GM10266 (cell line): ENCODE data around the gene LDHAL6B.

ENCODE experiments used
- DNase-seq: peaks from one replicate; pipeline ENCODE4 v3.0.0; 2012; ENCODE audit errors: extremely low spot score
- TF ChIP-seq, protein P1 (sequence below): IDR thresholded peaks from 2 replicates; pipeline ENCODE4 v1.5.1; 2012; ENCODE audit warnings: mild to moderate bottlenecking, low read depth; ENCODE audit not compliant: control insufficient read depth, insufficient read depth; ENCODE audit errors: missing control alignments

Gene LDHAL6B

DNA sequence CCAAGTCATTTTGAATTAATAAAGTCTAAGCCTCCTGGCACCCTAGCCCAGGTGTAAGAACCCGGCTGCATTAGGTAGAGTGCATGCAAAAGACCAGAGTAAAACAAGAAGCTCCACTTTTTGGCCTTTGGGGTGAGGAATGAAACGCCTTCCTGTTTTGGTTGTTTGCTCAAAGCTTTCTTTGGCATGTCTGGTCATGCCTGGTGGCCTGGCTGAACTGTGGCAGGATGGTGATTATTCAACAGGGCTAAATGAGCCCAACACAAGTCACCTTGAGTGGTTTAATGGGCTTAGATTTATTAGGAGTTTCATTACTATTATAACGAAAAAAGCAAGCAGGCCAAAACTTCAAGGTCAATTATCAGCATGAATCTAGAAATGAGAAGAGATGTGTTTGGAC is 40.9 kb upstream of the LDHAL6B start:
- TF ChIP-seq, protein P1, sequence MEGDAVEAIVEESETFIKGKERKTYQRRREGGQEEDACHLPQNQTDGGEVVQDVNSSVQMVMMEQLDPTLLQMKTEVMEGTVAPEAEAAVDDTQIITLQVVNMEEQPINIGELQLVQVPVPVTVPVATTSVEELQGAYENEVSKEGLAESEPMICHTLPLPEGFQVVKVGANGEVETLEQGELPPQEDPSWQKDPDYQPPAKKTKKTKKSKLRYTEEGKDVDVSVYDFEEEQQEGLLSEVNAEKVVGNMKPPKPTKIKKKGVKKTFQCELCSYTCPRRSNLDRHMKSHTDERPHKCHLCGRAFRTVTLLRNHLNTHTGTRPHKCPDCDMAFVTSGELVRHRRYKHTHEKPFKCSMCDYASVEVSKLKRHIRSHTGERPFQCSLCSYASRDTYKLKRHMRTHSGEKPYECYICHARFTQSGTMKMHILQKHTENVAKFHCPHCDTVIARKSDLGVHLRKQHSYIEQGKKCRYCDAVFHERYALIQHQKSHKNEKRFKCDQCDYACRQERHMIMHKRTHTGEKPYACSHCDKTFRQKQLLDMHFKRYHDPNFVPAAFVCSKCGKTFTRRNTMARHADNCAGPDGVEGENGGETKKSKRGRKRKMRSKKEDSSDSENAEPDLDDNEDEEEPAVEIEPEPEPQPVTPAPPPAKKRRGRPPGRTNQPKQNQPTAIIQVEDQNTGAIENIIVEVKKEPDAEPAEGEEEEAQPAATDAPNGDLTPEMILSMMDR: no peak
- DNase-seq: no peak

DNA sequence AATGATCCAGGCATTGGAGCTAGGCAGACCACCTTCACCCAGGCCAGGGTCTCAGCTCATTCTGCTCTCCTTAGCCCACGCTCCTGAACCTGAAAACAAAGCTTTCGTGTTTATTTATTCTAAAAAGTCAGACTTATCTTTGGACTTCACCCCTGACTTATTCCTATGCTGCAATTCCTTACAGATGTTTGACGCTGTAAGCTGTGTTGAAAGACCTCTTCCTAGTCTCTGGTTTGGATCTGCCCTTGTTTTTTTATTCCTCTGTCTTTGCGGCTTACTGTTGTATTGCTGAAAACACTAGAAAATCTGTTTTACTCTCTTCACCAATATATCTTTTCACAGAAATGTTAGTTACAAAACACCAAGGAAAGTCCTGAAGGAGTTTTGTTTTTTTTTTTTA is 40.5 kb upstream of the LDHAL6B start:
- TF ChIP-seq, protein P1: no peak
- DNase-seq: no peak

DNA sequence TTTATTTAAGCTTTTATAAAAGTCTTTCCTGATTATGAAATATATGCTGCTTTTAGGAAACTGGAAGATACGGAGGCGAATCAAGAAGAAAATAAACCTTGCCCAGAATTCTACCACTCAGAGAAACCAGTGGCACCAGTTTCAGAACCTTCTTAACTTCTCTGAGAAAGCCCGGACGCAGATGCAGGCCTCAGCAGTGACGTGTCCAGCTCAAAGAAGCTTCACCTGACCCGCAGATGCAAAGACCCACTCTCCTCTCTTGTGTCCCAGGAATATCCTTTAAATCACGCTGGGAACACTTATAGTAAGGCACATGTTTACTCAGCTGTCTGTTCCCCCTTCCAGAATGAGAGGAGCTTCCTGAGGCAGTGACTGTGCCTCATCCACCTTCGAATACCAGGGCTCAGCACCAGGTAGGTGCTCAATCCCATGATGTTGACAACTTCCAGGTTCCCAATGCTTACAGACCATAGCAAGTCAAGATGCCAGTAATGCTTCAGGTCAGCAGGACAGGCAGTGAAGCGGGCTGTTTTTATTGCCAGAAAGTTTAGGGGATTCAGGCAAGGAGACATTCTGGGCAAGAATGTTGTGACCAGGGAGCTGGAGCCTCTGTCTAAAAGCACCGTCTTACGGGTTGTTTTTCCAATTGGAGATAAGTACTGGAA is 39.9 kb upstream of the LDHAL6B start:
- DNase-seq: no peak

DNA sequence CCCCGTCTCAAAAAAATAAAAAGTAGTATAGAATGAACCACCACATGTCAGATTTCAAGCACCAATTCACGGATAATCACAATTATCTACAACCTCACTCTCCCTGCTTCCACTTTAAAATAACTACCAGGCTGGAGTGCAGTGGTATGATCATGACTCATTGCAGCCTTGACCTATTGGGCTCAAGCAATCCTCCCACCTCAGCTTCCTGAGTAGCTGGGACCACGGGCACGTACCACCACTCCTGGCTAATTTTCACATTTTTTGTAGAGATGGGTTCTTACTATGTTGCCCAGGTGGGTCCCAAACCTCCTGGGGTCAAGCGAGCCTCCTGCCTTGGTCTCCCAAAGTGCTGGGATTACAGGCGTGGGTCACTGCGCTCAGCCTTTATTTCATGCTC is 38.1 kb upstream of the LDHAL6B start:
- TF ChIP-seq, protein P1: no peak
- no peak for DNase-seq

More for the DNA sequence above, 39.9 kb upstream of the LDHAL6B start:
- TF ChIP-seq, protein P1: no peak

DNA sequence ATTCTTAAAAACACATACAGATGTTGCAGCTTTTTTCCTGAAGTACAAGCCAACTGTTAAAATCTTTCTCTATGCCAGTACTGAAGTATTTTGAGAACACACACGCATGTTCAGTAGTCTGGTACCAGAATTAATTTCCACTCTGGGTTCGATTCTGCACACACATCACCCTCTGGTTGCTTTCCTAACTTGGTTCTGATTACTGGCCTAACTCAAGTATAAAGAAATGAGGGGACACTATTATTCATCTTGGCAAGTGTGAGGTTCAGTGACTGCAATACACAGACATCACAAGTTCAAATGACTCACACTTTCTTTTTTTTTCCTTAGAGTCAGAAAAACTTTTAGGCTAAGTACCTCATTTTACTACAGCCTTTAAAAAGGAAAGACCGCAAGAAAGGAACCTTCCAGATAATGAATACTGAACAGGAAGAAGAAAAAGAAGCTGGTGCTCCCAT is 37.4 kb upstream of the LDHAL6B start:
- TF ChIP-seq, protein P1: no peak
- no peak for DNase-seq

DNA sequence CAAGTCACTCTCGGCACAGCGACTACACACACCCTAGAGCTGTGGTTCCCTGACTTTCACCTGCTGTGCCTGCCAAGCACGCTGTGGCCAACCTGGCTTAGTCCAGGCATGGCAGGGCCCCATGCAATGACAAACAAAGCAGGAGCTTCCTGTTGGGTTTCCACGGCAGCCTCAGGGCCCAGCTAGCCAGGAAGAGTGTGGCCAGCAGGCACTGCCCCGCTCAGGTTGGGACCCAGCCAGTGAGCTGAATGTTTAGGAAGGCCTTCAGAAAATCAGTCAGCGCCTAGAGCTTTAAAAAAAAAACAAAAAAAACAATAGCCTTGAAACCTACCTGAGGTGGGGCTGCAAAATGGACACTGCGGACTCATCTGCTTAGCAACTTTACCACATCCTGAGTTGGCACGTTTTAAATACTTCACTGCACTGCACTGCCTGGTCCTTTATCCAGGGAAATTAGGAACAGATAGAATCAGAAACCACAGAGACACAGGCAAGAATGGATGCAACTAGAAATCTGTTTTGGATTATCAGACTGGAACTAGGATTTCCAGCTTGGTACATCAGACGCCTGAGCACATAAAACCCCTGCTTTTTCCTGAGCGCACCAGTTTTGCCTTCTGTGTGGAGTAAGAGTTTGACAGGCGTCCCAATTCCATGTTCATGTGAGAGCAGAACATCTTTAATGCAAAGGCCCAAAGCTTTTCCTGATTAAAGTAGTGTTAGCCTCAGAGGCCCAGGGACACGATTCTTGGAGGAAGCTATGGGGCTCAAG is 36.2 kb upstream of the LDHAL6B start:
- DNase-seq: no peak
- TF ChIP-seq, protein P1: no peak

DNA sequence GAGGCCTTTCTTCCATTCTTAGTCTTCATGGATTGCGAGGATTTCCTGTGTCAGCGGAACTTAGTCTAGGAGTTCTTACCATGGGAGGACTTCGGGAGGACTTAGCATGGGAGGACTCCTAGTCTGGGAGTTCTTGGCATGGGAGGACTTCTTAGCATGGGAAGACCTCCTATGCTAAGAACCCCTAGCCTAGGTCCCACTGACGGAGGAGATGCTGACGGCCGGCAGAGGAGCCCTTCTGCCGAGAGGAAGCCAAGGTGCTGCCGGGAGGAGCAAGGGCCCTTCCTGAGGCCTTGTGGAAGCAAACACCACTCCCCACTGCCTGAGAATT is 35.6 kb upstream of the LDHAL6B start:
- DNase-seq: no peak
- TF ChIP-seq, protein P1: no peak
